K562 treated with DMSO at 1 percent for 4 hours (cell line): ENCODE data around the gene ZNF506. TPM values are rescaled to one million over a fixed set of nuclear protein-coding genes. Genes with fewer than 3 reads are reported as not detected.

Source experiments
- total RNA-seq: library from RNA; unstranded; fragments of 300-600 nt; gene quantifications from 2 replicates; pipeline ENCODE4 v1.2.3, GENCODE V29; 2022; ENCODE audit not compliant: insufficient read depth

The ZNF506 gene
- not detected in 2 replicates for total RNA-seq

GRCh38 chr19:19821366-19821951 lies at the start of gene ZNF506:
TSS of gene ZNF506 (minus strand) at chr19:19821750. CDS start at chr19:19821603, 147 bp downstream.

DNA sequence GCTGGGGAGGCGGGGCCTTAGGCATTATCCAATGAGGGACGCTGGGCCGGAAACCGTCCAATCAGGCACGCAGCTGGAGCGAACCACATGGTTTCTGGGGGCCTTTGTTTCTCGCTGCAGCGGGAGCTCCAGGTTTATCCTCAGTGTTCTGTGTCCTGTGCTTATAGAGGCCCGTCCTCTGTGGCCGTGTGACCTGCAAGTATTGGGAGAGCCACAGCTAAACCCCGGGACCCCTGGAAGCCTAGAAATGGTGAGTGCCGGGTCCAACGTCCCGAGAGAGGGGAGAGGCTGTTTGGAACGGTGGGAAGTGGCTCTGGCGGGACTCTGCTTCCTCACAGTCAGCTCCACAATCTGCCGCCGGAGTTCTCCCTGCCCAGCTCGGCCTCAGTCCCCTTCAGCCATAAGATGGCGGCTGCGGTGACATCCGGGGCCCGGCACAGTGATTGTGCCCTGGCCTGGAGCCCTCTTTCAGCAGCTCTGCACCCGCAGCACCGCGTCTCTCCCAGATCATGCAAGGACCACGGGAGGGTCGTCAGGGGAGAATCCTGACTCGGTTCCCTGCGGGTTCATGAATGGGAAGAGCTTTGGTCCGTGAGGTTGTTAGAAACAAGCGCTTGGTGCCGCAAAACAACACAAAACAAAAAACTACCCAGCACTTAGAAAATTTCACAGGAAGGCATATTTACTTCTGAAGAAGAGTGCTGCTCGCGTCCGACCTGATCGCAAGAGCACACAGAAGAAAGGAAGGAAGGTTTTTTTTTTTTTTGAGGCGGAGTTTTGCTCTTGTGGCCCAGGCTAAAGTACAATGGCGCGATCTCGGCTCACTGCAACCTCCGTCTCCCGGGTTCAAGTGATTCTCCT lies 44.4 kb upstream of the ZNF506 start, which contains the start of gene ZNF253:
TSS of gene ZNF253 (plus strand) at position 133 of the 861 bp plus-strand sequence. CDS start at position 248, 115 bp downstream.

Other genes starting within 250 kb of the ZNF506 start
- gene PBX4, start 203.1 kb downstream of the ZNF506 start, total RNA-seq, result 2.6 and 3.4 TPM in 2 replicates
- 11.9 and 19.4 TPM in 2 replicates for gene LPAR2, start 193.5 kb downstream of the ZNF506 start, total RNA-seq
- 13.6 and 13.9 TPM in 2 replicates for gene GMIP, start 178.1 kb downstream of the ZNF506 start, total RNA-seq
- gene ATP13A1, start 158.1 kb downstream of the ZNF506 start, total RNA-seq, result 62.5 and 84.4 TPM in 2 replicates
- 5.7 and 5.8 TPM in 2 replicates for gene ZNF101, start 152.9 kb downstream of the ZNF506 start, total RNA-seq
- 2.9 and 4.0 TPM in 2 replicates for gene ZNF14, start 88.6 kb downstream of the ZNF506 start, total RNA-seq
- gene ZNF253, start 44.1 kb upstream of the ZNF506 start, total RNA-seq, result 2.4 and 4.5 TPM in 2 replicates
- gene ZNF93, start 79.2 kb upstream of the ZNF506 start, total RNA-seq, result 7.1 and 15.1 TPM in 2 replicates
- not detected in 2 replicates for gene ZNF682, start 217.8 kb upstream of the ZNF506 start, total RNA-seq